Measurements from ENCODE around the gene RETN.

Gene RETN

DNA sequence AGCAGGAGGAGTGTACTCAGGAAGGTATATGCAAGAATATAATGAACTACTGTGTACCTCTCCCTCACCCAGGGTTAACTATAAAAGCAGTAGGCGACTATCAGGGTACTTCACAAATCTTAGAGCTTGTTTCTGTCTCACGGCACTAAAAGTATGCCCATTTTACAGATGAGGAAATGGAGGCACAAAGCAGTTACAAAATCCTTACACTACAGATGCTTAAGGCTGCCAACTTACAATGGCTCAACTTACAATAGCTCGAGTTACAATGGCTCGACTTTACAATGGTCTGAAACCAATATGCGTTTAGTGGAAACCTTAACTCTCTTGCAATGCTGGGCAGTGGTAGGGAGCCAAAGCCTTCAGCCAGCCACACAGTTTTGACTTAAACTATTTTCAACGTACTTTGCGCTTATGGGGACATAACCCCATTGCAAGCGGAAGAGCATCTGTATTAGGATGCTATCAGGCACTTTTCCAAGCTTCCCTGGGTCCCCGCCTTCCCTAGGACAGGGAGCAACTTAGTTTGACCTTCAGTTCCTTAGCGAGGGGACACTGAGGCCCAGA, 29.0 kb downstream of the RETN start:
- Histone ChIP-seq H3K9me3 (ENCODE audit: control insufficient read depth in 5 of 5, low read length in 5 of 5) (no peaks in the 10 kb centered on the region), H3K9ac (ENCODE audit: low read length in 5 of 5) (no peak overlapping the region), H3K4me1 (ENCODE audit: control insufficient read depth in 5 of 5, insufficient read depth in 5 of 5, low read length in 5 of 5) (peaks cover 0 to 17% (median 3%) of the 10 kb centered on the region in 5 donors), H3K27ac (ENCODE audit: low read depth, low read length) (no peak overlapping the region), H3K27me3 (ENCODE audit: control insufficient read depth in 5 of 5, insufficient read depth in 4 of 5, low read length in 5 of 5) (peaks cover 16 to 29% (median 19%) of the 10 kb centered on the region in 5 donors), H3K36me3 (ENCODE audit: control insufficient read depth in 5 of 5, insufficient read depth in 5 of 5, low read length in 5 of 5) (no peaks in the 10 kb centered on the region), H3K4me3 (ENCODE audit: low read depth in 1 of 5, low read length in 5 of 5) (no peak overlapping the region)

DNA sequence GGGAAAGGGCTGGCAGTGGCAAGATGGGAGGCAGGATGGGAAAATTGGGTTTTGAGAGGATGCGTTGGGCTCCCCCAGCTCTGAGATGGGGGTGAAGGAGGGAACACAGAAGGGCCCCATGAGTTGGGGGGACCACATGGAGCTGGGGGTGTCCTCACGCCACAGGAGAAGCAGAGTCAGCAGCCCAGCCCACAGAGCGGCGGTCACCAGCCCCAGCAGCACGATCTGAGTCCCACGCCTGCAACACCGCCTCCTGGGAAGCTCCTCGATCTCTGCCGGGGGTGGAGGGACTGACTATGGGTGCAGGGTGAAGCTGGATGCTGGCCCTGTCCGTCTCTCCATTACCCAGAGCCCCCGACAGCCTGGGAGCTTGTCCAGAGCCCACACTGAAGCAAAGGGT, 29.7 kb downstream of the RETN start:
- no peaks in the 10 kb centered on the region for H3K9me3 ChIP-seq (ENCODE audit: control insufficient read depth in 5 of 5, low read length in 5 of 5)
- H3K4me3 ChIP-seq (ENCODE audit: low read depth in 1 of 5, low read length in 5 of 5): no peak overlapping the region
- peaks cover 18 to 25% (median 20%) of the 10 kb centered on the region in 5 donors for H3K27me3 ChIP-seq (ENCODE audit: control insufficient read depth in 5 of 5, insufficient read depth in 4 of 5, low read length in 5 of 5)
- H3K9ac ChIP-seq (ENCODE audit: low read length in 5 of 5): no peak overlapping the region
- H3K4me1 ChIP-seq (ENCODE audit: control insufficient read depth in 5 of 5, insufficient read depth in 5 of 5, low read length in 5 of 5): peaks cover 0 to 17% (median 3%) of the 10 kb centered on the region in 5 donors
- H3K36me3 ChIP-seq (ENCODE audit: control insufficient read depth in 5 of 5, insufficient read depth in 5 of 5, low read length in 5 of 5): no peaks in the 10 kb centered on the region
- no peak overlapping the region for H3K27ac ChIP-seq (ENCODE audit: low read depth, low read length)

DNA sequence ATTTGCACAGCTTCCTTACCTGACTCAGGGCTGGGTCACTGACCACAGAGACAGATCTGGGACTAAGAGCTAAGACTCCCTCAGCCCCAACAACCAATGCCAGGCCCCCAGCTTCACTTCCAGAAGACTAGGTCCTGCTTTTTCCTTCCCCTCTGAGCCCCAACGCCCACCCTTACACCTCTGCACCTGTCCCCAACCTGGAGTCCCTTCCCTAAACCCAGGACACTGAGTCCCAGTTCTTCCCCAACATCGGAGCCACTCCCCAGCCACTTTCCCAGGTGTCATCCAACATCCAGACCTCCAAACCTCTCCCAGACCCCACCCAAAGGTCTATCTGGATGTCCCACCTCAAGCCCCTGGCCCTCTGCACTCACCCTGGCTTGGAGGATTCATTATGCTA, 30.2 kb downstream of the RETN start:
- Histone ChIP-seq H3K4me1 (ENCODE audit: control insufficient read depth in 5 of 5, insufficient read depth in 5 of 5, low read length in 5 of 5) (peaks cover 0 to 17% (median 3%) of the 10 kb centered on the region in 5 donors), H3K9me3 (ENCODE audit: control insufficient read depth in 5 of 5, low read length in 5 of 5) (no peaks in the 10 kb centered on the region), H3K27ac (ENCODE audit: low read depth, low read length) (no peak overlapping the region), H3K36me3 (ENCODE audit: control insufficient read depth in 5 of 5, insufficient read depth in 5 of 5, low read length in 5 of 5) (no peaks in the 10 kb centered on the region), H3K9ac (ENCODE audit: low read length in 5 of 5) (no peak overlapping the region), H3K4me3 (ENCODE audit: low read depth in 1 of 5, low read length in 5 of 5) (no peak overlapping the region), H3K27me3 (ENCODE audit: control insufficient read depth in 5 of 5, insufficient read depth in 4 of 5, low read length in 5 of 5) (peaks cover 18 to 25% (median 20%) of the 10 kb centered on the region in 5 donors)

- Histone ChIP-seq H3K4me1 (ENCODE audit: control insufficient read depth in 5 of 5, insufficient read depth in 5 of 5, low read length in 5 of 5) (peaks cover 0 to 19% (median 3%) of the 10 kb centered on the region in 5 donors), H3K27me3 (ENCODE audit: control insufficient read depth in 5 of 5, insufficient read depth in 4 of 5, low read length in 5 of 5) (peaks cover 19 to 30% (median 22%) of the 10 kb centered on the region in 5 donors), H3K27ac (ENCODE audit: low read depth, low read length) (no peak overlapping the region)
Observed at GRCh38 chr19:7699417-7700401, 30.9 kb downstream of the RETN start.

GRCh38 chr19:7701049-7701653, 32.3 kb downstream of the RETN start:
- Histone ChIP-seq H3K9ac (ENCODE audit: low read length in 5 of 5) (no peak overlapping the region), H3K4me3 (ENCODE audit: low read depth in 1 of 5, low read length in 5 of 5) (no peak overlapping the region), H3K27ac (ENCODE audit: low read depth, low read length) (no peak overlapping the region), H3K4me1 (ENCODE audit: control insufficient read depth in 5 of 5, insufficient read depth in 5 of 5, low read length in 5 of 5) (peaks cover 0 to 23% (median 4%) of the 10 kb centered on the region in 5 donors), H3K9me3 (ENCODE audit: control insufficient read depth in 5 of 5, low read length in 5 of 5) (no peaks in the 10 kb centered on the region), H3K27me3 (ENCODE audit: control insufficient read depth in 5 of 5, insufficient read depth in 4 of 5, low read length in 5 of 5) (peaks cover 15 to 31% (median 23%) of the 10 kb centered on the region in 5 donors), H3K36me3 (ENCODE audit: control insufficient read depth in 5 of 5, insufficient read depth in 5 of 5, low read length in 5 of 5) (no peaks in the 10 kb centered on the region)

More at GRCh38 chr19:7699417-7700401, 30.9 kb downstream of the RETN start:
- Histone ChIP-seq H3K36me3 (ENCODE audit: control insufficient read depth in 5 of 5, insufficient read depth in 5 of 5, low read length in 5 of 5) (no peaks in the 10 kb centered on the region), H3K9me3 (ENCODE audit: control insufficient read depth in 5 of 5, low read length in 5 of 5) (no peaks in the 10 kb centered on the region), H3K9ac (ENCODE audit: low read length in 5 of 5) (no peak overlapping the region), H3K4me3 (ENCODE audit: low read depth in 1 of 5, low read length in 5 of 5) (no peak overlapping the region)

DNA sequence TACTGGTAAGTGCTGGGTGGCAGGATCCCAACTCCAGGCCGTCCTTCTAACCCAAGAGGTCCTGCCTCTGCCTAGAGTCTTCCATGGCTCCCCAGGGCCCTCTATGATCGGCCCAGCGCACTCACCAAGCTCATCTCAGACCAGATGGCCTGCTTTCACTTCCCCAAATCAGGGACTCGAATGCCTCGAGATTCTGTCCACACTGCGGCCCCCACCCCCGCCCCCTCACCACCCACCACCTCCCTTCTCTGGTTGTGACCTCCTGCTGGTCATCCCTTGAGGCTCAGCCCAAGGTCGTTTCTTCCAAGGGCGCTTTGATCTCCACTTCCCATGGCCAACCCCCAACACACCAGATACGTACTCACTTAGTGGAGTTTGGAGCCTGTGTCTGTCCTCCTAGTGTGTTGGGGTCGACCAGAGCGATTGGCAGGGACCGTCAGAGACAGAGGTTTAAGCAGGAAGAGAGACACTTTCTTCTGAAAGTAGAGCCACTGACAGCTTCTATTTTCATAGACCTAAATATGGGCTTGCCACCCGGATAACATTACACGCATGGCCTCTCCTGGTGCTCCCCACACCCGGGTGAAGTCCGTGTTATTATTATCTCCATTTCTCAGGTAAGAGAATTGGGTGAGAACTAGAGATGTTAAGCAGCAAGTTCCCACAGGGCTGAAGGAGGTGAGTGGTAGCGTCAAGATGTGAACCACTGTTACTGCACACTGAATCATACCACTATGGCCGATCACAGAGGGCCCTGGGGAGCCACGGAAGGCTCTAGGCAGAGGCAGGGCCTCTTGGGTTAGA, 33.0 kb downstream of the RETN start, which contains the start of gene FCER2:
FCER2 (minus strand) TSS at position 478 of the 804 bp plus-strand sequence. CDS start 2,371 bp downstream, outside the sequence.
- no peak within 1 kb of the TSS for H3K9ac ChIP-seq (ENCODE audit: low read length in 5 of 5)
- H3K9me3 ChIP-seq (ENCODE audit: control insufficient read depth in 5 of 5, low read length in 5 of 5): no peaks in the 10 kb centered on the region
- H3K4me1 ChIP-seq (ENCODE audit: control insufficient read depth in 5 of 5, insufficient read depth in 5 of 5, low read length in 5 of 5): peaks cover 0 to 30% (median 4%) of the 10 kb centered on the region in 5 donors
- no peaks in the 10 kb centered on the region for H3K36me3 ChIP-seq (ENCODE audit: control insufficient read depth in 5 of 5, insufficient read depth in 5 of 5, low read length in 5 of 5)
- no peak within 1 kb of the TSS for H3K4me3 ChIP-seq (ENCODE audit: low read depth in 1 of 5, low read length in 5 of 5)
- H3K27ac ChIP-seq (ENCODE audit: low read depth, low read length): no peak within 1 kb of the TSS
- H3K27me3 ChIP-seq (ENCODE audit: control insufficient read depth in 5 of 5, insufficient read depth in 4 of 5, low read length in 5 of 5): peaks cover 14 to 31% (median 23%) of the 10 kb centered on the region in 5 donors

- H3K9ac ChIP-seq (ENCODE audit: low read length in 5 of 5): no peak overlapping the region
- H3K4me1 ChIP-seq (ENCODE audit: control insufficient read depth in 5 of 5, insufficient read depth in 5 of 5, low read length in 5 of 5): peaks cover 0 to 39% (median 4%) of the 10 kb centered on the region in 5 donors
- H3K4me3 ChIP-seq (ENCODE audit: low read depth in 1 of 5, low read length in 5 of 5): no peak overlapping the region
- H3K27ac ChIP-seq (ENCODE audit: low read depth, low read length): no peak overlapping the region
- H3K36me3 ChIP-seq (ENCODE audit: control insufficient read depth in 5 of 5, insufficient read depth in 5 of 5, low read length in 5 of 5): no peaks in the 10 kb centered on the region
- peaks cover 4 to 19% (median 13%) of the 10 kb centered on the region in 5 donors for H3K27me3 ChIP-seq (ENCODE audit: control insufficient read depth in 5 of 5, insufficient read depth in 4 of 5, low read length in 5 of 5)
- H3K9me3 ChIP-seq (ENCODE audit: control insufficient read depth in 5 of 5, low read length in 5 of 5): no peaks in the 10 kb centered on the region
Observed at GRCh38 chr19:7703332-7703731, 34.5 kb downstream of the RETN start.

DNA sequence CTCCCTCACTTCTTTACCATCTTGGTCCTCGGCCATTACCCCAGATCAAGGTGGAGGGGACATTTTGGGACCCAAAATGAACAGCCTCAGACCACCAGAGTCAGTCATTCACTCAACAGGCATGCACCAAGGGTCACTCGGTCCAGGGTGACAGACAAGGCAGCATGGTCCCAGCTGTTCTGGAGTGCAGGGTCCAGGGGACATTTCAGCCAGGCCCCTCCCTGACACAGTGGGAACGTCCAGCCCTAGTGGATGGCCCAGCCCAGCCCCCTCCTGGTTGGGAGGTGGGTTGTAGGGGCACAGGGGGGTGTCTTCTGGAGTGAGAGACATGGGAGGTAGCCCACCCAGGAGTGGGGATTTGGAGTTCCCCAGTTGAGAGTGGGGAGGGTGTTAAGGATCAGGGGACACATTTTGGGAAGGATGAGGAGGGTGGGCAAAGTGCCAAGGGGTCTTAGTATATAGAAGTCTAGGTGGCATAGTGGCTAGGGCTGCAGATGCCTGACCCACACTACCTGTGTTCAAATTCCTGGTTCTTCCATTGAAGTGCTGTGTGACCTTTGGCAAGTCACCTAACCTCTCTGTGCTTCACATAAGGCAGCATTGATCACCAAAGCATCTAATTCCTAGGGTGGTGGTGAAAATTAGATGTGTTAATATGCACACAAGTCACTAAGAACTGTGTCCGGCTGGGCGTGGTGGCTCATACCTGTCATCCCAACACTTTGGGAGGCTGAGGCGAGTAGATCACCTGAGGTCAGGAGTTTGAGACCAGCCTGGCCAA, 35.6 kb downstream of the RETN start:
- H3K27ac ChIP-seq (ENCODE audit: low read depth, low read length): no peak overlapping the region

More for the DNA sequence above, 35.6 kb downstream of the RETN start:
- Histone ChIP-seq H3K27me3 (ENCODE audit: control insufficient read depth in 5 of 5, insufficient read depth in 4 of 5, low read length in 5 of 5) (peaks cover 0 to 11% (median 7%) of the 10 kb centered on the region in 5 donors), H3K4me3 (ENCODE audit: low read depth in 1 of 5, low read length in 5 of 5) (no peak overlapping the region), H3K9ac (ENCODE audit: low read length in 5 of 5) (no peak overlapping the region), H3K36me3 (ENCODE audit: control insufficient read depth in 5 of 5, insufficient read depth in 5 of 5, low read length in 5 of 5) (no peaks in the 10 kb centered on the region), H3K4me1 (ENCODE audit: control insufficient read depth in 5 of 5, insufficient read depth in 5 of 5, low read length in 5 of 5) (peaks cover 0 to 35% (median 3%) of the 10 kb centered on the region in 5 donors), H3K9me3 (ENCODE audit: control insufficient read depth in 5 of 5, low read length in 5 of 5) (no peaks in the 10 kb centered on the region)

Data from subcutaneous abdominal adipose tissue (tissue), 5 donors.